Activated CD4-positive, alpha-beta T cell treated with anti-CD3 and anti-CD28 coated beads for 4 hours (primary cell): ENCODE data around the gene INSYN2A.

Source experiments
- DNase-seq, 2 donors: peaks; one replicate each; pipeline ENCODE4 v3.0.0-alpha.2; 2020

Gene INSYN2A

GRCh38 chr10:127195041-127195506, 1.3 kb downstream of the INSYN2A start:
- no peak for DNase-seq

DNA sequence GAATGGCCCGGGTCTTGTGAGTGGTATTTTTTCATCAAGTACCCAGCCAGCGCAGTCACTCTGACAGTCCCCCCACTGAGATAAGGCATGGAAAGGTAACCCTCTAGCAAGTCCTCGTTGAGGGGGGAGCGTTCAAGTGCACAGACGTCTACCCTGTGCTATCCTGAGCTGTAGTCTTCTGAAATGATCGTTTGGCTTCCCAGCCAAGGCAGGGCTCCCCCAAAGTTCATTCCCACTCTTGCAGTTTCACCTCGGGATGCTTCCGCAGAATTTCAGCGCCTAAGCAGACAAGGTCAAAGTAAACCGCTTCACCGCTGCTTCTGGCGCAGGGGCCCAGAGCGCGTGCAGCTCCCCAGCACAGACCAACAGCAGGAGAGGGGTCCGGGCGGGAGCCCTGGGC, 1.8 kb downstream of the INSYN2A start:
- no peak for DNase-seq

GRCh38 chr10:127194111-127194510, 2.3 kb downstream of the INSYN2A start:
- DNase-seq: no peak

- no peak for DNase-seq
These were observed 3.3 kb downstream of the INSYN2A start for GRCh38 chr10:127193125-127193524.

- no peak for DNase-seq
These were observed 6.0 kb downstream of the INSYN2A start for GRCh38 chr10:127190427-127190826.

DNA sequence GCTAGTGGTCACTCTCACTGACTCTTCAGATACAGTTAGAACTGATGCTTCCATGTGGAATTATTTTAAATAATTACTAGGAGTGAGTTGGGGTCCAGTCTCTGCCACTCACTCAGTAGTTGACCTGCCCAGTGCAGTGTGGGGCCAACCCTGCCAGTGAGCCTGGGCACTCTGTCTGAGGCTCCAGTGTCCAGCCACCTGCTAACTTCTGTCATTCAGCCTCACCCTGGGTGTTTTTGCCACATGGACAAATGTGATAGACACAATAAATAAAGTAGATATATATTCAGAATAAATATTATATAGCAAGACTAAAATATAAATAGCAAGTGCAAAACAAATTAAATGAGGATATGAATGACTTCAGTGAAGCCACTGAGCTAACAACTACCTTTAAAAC, 7.2 kb downstream of the INSYN2A start:
- DNase-seq: no peak

DNA sequence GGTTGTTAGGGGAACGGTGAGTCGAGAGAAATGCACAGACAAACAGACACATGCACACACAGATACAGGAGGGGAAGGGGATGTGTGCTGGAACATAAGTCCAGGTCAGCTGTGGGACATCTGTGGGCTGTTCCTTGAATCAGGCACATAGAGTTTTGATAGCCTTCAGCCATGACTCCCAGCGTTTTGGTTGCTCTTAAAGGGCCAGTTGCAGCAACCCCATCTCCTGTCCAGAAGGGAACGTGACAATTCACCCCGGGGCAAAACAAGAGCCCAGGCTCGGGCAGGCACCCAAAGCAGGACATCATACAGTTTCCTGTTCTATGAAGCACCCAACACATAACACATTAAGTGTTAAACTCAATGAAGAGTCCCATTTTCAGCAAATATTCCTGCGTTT, 9.6 kb downstream of the INSYN2A start:
- DNase-seq: no peak

GRCh38 chr10:127184582-127184981, 11.8 kb downstream of the INSYN2A start:
- no peak for DNase-seq

DNA sequence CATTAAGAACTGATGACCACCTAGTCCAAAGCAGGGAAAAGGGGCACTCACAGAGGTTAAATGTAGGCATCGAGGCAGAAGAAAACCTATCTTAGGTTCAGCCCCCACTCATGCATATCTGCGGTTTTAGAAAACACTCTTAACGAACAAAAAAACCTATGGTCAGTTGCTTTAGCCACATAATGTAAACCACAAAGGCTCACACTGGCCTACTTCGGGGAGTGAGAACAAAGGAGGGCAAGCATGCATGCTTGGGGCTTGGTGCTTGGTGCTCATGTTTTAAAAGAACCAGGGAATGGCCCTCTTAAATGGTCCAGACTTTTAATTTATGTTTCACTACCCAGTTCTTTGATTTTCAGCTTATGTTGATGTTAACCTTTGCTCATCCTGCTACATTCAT, 14.2 kb downstream of the INSYN2A start:
- no peak for DNase-seq

DNA sequence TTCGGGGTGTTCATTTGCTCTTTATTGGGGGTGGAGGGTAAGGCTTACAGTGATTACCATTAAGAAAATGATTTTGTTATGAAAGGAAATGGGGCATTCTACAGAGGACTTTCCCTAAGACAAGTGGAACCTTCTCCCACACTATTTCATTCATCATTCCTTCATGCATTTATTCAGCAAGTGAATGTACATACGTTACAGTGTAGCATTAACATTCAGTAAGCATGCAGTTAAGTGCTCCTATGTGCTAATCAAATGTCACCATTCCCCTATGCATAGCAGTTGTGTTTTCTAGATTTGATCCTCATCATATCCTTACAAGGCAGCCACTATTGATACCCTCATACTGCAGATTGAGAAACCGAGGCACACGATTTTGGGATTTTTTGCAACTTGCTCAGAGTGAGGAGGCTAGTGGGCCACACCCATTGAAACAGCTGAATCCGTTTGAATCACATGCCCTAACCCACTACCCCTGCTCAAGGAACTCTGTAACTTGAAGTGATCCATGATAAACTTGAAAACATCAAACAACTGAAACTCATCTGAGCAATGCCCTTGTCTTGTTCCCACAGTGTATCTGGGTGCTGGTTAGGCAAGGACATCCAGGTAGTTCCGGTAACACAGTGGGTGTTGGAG, 16.7 kb downstream of the INSYN2A start:
- DNase-seq: no peak

- no peak for DNase-seq
These were observed 19.7 kb downstream of the INSYN2A start for GRCh38 chr10:127176649-127177048.

DNA sequence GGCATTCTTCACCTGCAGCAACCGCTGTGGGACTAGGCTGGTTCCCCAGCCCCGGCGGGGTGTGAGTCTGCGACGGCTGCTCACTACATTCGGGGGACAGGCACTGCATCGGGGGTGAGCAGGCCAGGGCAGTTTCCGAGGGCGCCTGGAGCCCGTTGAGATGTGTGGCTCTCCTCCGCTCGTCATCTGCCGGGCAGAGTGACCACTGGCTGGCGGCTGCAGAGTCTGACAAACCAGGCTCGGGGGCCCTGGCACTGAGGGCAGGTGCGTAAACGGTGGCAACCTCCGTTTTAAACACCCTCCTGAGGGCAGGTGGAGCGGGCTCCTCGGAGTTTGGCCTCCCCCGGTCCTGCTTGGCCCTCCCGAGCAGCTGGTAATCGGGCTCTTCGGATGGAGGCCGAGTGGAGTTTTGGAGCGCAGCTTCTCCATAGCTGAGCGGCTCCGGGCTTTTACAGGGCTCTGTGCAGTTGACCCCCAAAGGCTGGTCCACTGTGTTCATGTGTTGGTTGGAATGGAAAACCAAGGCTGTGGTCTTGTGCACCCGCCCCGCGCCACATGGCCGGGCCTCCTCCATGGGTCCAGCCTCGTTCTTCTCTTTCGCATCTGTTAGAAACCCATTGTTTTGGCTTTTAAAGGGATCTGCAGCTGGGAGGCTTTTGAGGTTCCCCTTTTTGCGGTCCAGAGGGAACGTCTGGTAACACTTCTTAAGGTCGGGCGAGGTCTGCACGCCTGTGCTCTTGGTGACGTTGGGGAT, 20.9 kb downstream of the INSYN2A start:
- no peak for DNase-seq

GRCh38 chr10:127174866-127175265, 21.5 kb downstream of the INSYN2A start:
- no peak for DNase-seq

DNA sequence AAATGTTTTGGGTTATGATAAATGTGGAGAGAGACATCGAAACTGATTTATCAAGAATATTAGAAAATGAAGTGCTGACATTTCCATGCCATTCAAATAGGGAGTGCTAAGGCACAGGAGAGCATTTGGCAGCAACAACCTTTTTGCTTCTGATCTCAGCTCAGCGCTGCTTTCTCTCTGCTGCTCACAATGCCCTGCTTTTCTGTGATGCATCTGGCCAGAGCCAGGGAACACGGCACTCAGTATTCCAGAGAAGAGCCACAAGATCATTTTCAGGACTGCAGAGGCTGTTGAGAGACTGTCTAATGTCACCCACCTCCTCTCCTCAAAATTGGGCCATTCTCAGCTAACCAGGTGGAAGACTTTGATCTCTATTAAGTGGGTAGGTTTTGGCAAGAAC, 28.1 kb downstream of the INSYN2A start:
- DNase-seq: no peak

DNA sequence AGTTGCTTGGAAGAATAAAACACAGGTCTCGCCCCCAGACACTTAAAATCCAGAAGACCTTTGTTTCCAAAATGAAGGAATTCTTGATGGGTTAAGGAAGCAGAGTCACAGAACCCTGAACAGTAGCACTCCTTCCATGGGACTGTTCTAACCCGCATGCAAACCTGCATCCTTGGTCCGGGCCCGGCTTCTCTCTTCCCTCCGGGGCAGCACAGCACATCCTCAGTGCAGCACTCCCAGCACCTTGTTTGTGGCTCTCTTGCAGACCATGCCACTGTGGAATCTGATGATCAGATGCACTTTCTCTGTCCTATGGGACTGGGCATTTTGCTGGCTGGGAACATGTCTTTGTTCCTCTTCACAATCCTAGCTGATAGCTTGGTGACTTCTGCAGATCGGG, 33.5 kb downstream of the INSYN2A start:
- DNase-seq: no peak

DNA sequence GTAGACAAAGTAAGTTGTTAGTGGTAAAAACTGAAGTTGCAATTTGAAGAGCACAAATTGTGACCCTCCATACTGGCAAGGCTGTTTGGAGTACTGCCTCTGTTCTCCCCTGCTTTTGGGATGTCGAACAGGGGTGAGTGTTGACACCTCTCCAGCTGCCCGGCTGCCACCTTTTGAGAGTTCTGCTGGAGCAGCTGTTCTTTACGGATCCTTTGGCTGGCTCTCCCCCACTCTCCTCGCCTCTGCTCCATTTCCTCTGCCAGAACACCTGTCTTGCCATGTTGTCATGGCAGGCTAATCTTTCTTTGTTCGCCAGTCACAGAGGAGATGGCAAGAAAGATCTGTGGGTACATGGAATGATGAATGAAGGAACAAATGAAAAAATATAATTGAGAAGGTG, 34.9 kb downstream of the INSYN2A start:
- DNase-seq: no peak

GRCh38 chr10:127159648-127160245, 36.6 kb downstream of the INSYN2A start:
- no peak for DNase-seq

- no peak for DNase-seq
These were observed 37.7 kb downstream of the INSYN2A start for GRCh38 chr10:127158662-127159061.

DNA sequence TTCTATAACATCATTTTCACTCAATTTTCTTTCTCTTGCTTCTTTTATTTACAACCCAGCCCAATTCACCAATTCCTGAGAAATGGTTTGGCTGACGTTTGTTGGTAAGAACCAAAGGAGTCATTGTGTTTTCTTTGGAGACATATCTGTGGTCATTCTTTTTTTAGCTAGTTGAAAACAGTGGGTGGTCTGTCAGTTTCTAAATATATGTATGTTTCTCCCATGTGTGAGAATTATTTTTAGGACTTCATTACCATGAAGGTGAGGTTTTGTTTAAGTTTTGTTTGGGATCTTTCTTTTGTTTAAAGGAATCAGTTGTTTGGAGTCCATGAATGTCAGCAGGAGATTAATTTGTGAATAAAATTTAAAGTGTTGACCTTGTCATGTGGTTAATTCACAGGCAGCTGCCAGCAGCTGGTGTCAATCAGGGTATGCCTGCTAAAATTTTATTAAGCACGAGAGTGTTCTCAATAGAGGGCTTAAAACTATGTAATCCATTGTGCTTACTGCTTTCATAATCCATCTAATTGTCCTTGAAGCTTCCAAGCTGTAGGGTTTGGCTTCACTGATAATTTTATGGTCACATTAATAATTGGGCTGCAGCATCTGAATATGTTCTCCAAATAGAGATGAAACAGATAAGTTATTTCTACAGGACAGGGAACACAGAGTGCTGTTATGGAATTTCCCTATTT, 38.7 kb downstream of the INSYN2A start:
- no peak for DNase-seq

DNA sequence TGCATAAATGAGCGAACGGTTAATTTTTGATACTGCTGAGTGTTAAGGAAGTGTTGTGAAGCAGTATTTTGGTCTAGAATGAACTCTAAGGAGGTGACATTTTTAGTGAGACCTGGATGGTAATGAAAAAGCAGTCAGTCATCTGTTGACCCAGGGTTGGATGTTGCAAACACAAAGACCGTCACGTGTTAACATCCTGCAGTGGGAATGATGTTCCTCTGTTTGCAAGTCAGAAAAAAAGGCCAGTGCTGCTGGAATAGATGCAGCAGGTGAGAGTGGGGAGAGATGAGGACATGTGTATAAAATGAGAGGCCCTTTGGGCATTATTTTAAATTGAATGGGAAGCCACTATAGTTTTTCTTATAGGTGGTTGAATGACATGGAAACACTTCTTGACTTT, 39.3 kb downstream of the INSYN2A start:
- DNase-seq: no peak

- no peak for DNase-seq
These were observed 41.4 kb downstream of the INSYN2A start for GRCh38 chr10:127154831-127155620.

DNA sequence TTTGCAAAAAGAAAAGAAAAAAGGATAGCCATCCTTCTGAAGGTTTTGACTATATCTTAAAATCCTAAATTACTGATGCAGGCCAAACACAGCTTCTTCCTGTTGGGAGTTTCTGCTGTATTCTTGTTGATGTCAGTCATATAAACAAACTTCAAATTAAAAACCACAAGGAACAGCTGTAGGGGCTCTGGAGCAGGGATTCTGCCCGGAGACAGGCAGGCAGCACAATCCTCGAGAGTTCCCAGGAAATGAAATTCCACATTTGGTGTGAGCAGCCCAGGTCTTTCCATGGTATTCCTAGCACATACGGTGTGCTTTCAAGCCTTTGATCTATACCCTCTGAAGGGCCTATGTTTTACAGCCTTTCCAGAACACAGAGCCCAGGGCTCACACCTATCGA, 43.2 kb downstream of the INSYN2A start:
- no peak for DNase-seq
